HG03469 (cell line): ENCODE results near the gene ANKRD11.
"Not testable (repeated sequence)": the region's sequence is repeated elsewhere in the genome, so short reads cannot be mapped to it uniquely, and the experiment has no call there.

ENCODE experiments used
- ATAC-seq: cut with Tn5 transposase; IDR thresholded peaks from one replicate; pipeline ENCODE4 v1.9.1; 2021; ENCODE audit warnings: mild to moderate bottlenecking, moderate library complexity, moderate number of reproducible peaks; ENCODE audit not compliant: unreplicated experiment

ANKRD11 gene

GRCh38 chr16:89389504-89390223 lies 100.7 kb downstream of the ANKRD11 start:
- not testable (repeated sequence) for ATAC-seq

- ATAC-seq, result no peak
Observed at GRCh38 chr16:89388536-89388935, 101.8 kb downstream of the ANKRD11 start.

- no peak for ATAC-seq
Observed at GRCh38 chr16:89386306-89387185, 103.8 kb downstream of the ANKRD11 start.

- ATAC-seq, result no peak
Observed at GRCh38 chr16:89385712-89386111, 104.6 kb downstream of the ANKRD11 start.

GRCh38 chr16:89384282-89384681 lies 106.1 kb downstream of the ANKRD11 start:
- no peak for ATAC-seq

GRCh38 chr16:89383095-89384003 lies 107.0 kb downstream of the ANKRD11 start:
- ATAC-seq, result no peak

- not testable (repeated sequence) for ATAC-seq
Observed at GRCh38 chr16:89382555-89382954, 107.8 kb downstream of the ANKRD11 start.

GRCh38 chr16:89381788-89382187 lies 108.6 kb downstream of the ANKRD11 start:
- ATAC-seq, result no peak

GRCh38 chr16:89380681-89381080 lies 109.7 kb downstream of the ANKRD11 start:
- ATAC-seq, result no peak

GRCh38 chr16:89378947-89379771 lies 111.2 kb downstream of the ANKRD11 start:
- no peak for ATAC-seq

GRCh38 chr16:89377453-89377848 lies 112.9 kb downstream of the ANKRD11 start:
- no peak for ATAC-seq

- no peak for ATAC-seq
Observed at GRCh38 chr16:89376812-89377452, 113.4 kb downstream of the ANKRD11 start.

- no peak for ATAC-seq
Observed at GRCh38 chr16:89375686-89376085, 114.7 kb downstream of the ANKRD11 start.

GRCh38 chr16:89375021-89375420 lies 115.3 kb downstream of the ANKRD11 start:
- ATAC-seq, result no peak

GRCh38 chr16:89374393-89374960 lies 115.9 kb downstream of the ANKRD11 start:
- ATAC-seq, result no peak

GRCh38 chr16:89373355-89374110 lies 116.8 kb downstream of the ANKRD11 start:
- no peak for ATAC-seq

- ATAC-seq, result no peak
Observed at GRCh38 chr16:89371968-89372634, 118.3 kb downstream of the ANKRD11 start.

GRCh38 chr16:89371386-89371785 lies 119.0 kb downstream of the ANKRD11 start:
- ATAC-seq, result no peak
